ENCODE data around the gene IL15.
"Not testable (repeated sequence)": the region's sequence is repeated elsewhere in the genome, so short reads cannot be mapped to it uniquely, and the experiment has no call there.

The IL15 gene, protein sequence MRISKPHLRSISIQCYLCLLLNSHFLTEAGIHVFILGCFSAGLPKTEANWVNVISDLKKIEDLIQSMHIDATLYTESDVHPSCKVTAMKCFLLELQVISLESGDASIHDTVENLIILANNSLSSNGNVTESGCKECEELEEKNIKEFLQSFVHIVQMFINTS

GRCh38 chr4:141636082-141636770 lies at the start of gene IL15:
IL15 (plus strand) TSS chr4:141636583; CDS start chr4:141719465, 82,882 bp downstream.
- Histone ChIP-seq H3K4me3 (ENCODE audit: low read length) (peak within 1 kb of the TSS; percentile 93), H3K27me3 (ENCODE audit: control insufficient read depth, insufficient read depth, low read length) (no peaks in the 10 kb centered on the region), H3K4me1 (ENCODE audit: control insufficient read depth, insufficient read depth, low read length) (no peaks in the 10 kb centered on the region), H3K9ac (ENCODE audit: low read length) (peak within 1 kb of the TSS; percentile 32), H3K36me3 (ENCODE audit: control insufficient read depth, insufficient read depth, low read length) (no peaks in the 10 kb centered on the region), H3K27ac (ENCODE audit: low read depth, low read length) (peak within 1 kb of the TSS; percentile 86)

- H3K4me1 ChIP-seq (ENCODE audit: control insufficient read depth, insufficient read depth, low read length): no peaks in the 10 kb centered on the region
- H3K9ac ChIP-seq (ENCODE audit: low read length): no peak overlapping the region
- no peak overlapping the region for H3K4me3 ChIP-seq (ENCODE audit: low read length)
- H3K27me3 ChIP-seq (ENCODE audit: control insufficient read depth, insufficient read depth, low read length): no peaks in the 10 kb centered on the region
- H3K36me3 ChIP-seq (ENCODE audit: control insufficient read depth, insufficient read depth, low read length): no peaks in the 10 kb centered on the region
- no peak overlapping the region for H3K27ac ChIP-seq (ENCODE audit: low read depth, low read length)
These were observed 48.5 kb upstream of the IL15 start for GRCh38 chr4:141587897-141588296.

GRCh38 chr4:141595531-141595930 lies 40.9 kb upstream of the IL15 start:
- no peak overlapping the region for H3K27ac ChIP-seq (ENCODE audit: low read depth, low read length)
- no peak overlapping the region for H3K9ac ChIP-seq (ENCODE audit: low read length)
- no peaks in the 10 kb centered on the region for H3K27me3 ChIP-seq (ENCODE audit: control insufficient read depth, insufficient read depth, low read length)
- H3K4me1 ChIP-seq (ENCODE audit: control insufficient read depth, insufficient read depth, low read length): no peaks in the 10 kb centered on the region
- no peak overlapping the region for H3K4me3 ChIP-seq (ENCODE audit: low read length)
- no peaks in the 10 kb centered on the region for H3K36me3 ChIP-seq (ENCODE audit: control insufficient read depth, insufficient read depth, low read length)

- H3K27me3 ChIP-seq (ENCODE audit: control insufficient read depth, insufficient read depth, low read length): no peaks in the 10 kb centered on the region
- H3K27ac ChIP-seq (ENCODE audit: low read depth, low read length): no peak overlapping the region
- H3K4me1 ChIP-seq (ENCODE audit: control insufficient read depth, insufficient read depth, low read length): no peaks in the 10 kb centered on the region
- no peak overlapping the region for H3K4me3 ChIP-seq (ENCODE audit: low read length)
- no peaks in the 10 kb centered on the region for H3K36me3 ChIP-seq (ENCODE audit: control insufficient read depth, insufficient read depth, low read length)
- H3K9ac ChIP-seq (ENCODE audit: low read length): no peak overlapping the region
These were observed 36.5 kb upstream of the IL15 start for GRCh38 chr4:141599853-141600252.

DNA sequence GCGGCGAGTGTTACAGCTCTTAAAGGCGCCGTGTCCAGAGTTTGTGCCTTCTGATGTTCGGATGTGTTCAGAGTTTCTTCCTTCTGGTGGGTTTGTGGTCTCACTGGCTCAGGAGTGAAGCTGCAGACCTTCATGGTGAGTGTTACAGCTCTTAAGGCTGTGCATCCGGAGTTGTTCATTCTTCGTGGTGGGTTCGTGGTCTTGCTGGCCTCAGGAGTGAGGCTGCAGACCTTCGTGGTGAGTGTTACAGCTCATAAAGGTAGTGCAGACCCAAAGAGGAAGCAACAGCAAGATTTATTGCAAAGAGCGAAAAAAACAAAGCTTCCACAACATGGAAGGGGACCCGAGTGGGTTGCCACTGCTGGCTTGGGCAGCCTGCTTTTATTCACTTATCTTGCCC lies 31.7 kb upstream of the IL15 start:
- not testable (repeated sequence) for H3K27me3 ChIP-seq (ENCODE audit: control insufficient read depth, insufficient read depth, low read length); H3K9ac ChIP-seq (ENCODE audit: low read length); H3K4me1 ChIP-seq (ENCODE audit: control insufficient read depth, insufficient read depth, low read length); H3K36me3 ChIP-seq (ENCODE audit: control insufficient read depth, insufficient read depth, low read length); H3K27ac ChIP-seq (ENCODE audit: low read depth, low read length); H3K4me3 ChIP-seq (ENCODE audit: low read length)

- Histone ChIP-seq H3K36me3 (ENCODE audit: control insufficient read depth, insufficient read depth, low read length) (no peaks in the 10 kb centered on the region), H3K4me1 (ENCODE audit: control insufficient read depth, insufficient read depth, low read length) (no peaks in the 10 kb centered on the region), H3K9ac (ENCODE audit: low read length) (no peak overlapping the region), H3K27me3 (ENCODE audit: control insufficient read depth, insufficient read depth, low read length) (no peaks in the 10 kb centered on the region), H3K4me3 (ENCODE audit: low read length) (no peak overlapping the region), H3K27ac (ENCODE audit: low read depth, low read length) (no peak overlapping the region)
These were observed 30.9 kb upstream of the IL15 start for GRCh38 chr4:141605425-141605856.

DNA sequence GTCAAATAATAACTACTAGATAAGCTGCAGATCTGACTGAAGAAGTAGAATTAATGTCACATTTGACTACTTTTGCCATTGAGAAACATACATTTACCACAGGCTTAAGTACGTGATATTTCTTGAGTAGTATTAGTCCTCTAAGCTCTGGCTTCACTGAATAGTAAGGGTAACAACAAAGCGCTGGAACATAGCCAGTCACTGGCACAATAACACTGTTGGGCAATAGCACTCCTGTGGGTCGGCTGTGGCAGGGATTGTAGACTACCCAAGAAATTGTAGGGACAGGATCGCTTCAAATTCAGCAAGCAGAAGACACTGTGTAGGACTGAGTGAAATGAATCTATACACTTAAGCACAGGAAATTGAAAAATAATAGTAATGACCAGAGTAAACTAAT lies 27.1 kb upstream of the IL15 start:
- H3K9ac ChIP-seq (ENCODE audit: low read length): no peak overlapping the region
- H3K27me3 ChIP-seq (ENCODE audit: control insufficient read depth, insufficient read depth, low read length): no peaks in the 10 kb centered on the region
- no peak overlapping the region for H3K4me3 ChIP-seq (ENCODE audit: low read length)
- no peaks in the 10 kb centered on the region for H3K4me1 ChIP-seq (ENCODE audit: control insufficient read depth, insufficient read depth, low read length)
- no peaks in the 10 kb centered on the region for H3K36me3 ChIP-seq (ENCODE audit: control insufficient read depth, insufficient read depth, low read length)
- H3K27ac ChIP-seq (ENCODE audit: low read depth, low read length): no peak overlapping the region

GRCh38 chr4:141610365-141610764 lies 26.0 kb upstream of the IL15 start:
- Histone ChIP-seq H3K27me3 (ENCODE audit: control insufficient read depth, insufficient read depth, low read length) (no peaks in the 10 kb centered on the region), H3K36me3 (ENCODE audit: control insufficient read depth, insufficient read depth, low read length) (no peaks in the 10 kb centered on the region), H3K4me3 (ENCODE audit: low read length) (no peak overlapping the region), H3K27ac (ENCODE audit: low read depth, low read length) (no peak overlapping the region), H3K4me1 (ENCODE audit: control insufficient read depth, insufficient read depth, low read length) (no peaks in the 10 kb centered on the region), H3K9ac (ENCODE audit: low read length) (no peak overlapping the region)

DNA sequence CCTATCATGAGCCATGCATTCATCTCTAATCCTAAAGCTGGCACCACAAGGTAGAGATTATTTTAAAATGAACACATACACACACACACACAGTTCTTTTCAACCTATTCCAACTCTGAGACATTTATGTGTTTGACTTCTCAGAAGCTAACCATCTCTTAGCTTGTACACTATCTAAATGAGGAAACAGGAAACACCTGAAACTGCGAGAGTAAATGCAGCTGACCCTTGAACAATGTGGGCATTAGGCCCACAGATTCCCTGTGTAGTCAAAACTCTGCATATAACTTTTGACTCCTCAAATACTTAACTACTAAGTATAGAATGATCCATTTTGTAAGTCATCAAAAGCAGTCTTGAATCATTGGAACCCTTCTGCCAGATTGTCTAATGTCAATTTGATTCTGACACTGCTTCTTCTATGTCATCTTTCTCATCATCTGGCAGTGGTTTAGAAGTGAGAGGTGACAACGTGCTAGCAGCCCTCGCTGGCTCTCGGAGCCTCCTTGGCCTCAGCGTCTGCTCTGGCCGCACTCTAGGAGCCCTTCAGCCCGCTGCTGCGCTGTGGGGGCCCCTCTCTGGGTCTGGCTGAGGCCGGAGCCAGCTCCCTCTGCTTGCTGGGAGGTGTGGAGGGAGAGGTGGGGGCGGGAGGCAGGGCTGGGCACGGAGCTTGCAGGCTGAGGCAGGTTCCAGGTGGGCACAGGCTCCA lies 21.4 kb upstream of the IL15 start:
- Histone ChIP-seq H3K27me3 (ENCODE audit: control insufficient read depth, insufficient read depth, low read length) (no peaks in the 10 kb centered on the region), H3K27ac (ENCODE audit: low read depth, low read length) (no peak overlapping the region), H3K4me1 (ENCODE audit: control insufficient read depth, insufficient read depth, low read length) (no peaks in the 10 kb centered on the region), H3K9ac (ENCODE audit: low read length) (no peak overlapping the region), H3K4me3 (ENCODE audit: low read length) (no peak overlapping the region), H3K36me3 (ENCODE audit: control insufficient read depth, insufficient read depth, low read length) (no peaks in the 10 kb centered on the region)

DNA sequence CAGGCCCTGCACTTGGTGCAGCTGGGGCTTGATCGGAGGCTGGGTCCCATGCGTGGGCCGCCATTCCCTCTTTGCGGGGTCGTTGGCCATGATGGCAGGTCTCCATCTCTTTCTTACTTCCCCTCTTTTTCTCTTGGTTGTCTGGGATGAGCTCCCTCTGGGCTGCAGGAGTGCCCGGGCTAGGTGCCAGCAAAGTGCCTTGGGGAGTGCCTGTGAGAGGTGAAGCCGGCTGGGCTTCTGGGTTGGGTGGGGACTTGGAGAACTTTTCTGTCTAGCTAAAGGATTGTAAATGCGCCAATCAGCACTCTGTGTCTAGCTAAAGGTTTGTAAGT lies 20.8 kb upstream of the IL15 start:
- not testable (repeated sequence) for H3K27ac ChIP-seq (ENCODE audit: low read depth, low read length); H3K27me3 ChIP-seq (ENCODE audit: control insufficient read depth, insufficient read depth, low read length); H3K9ac ChIP-seq (ENCODE audit: low read length); H3K36me3 ChIP-seq (ENCODE audit: control insufficient read depth, insufficient read depth, low read length); H3K4me1 ChIP-seq (ENCODE audit: control insufficient read depth, insufficient read depth, low read length); H3K4me3 ChIP-seq (ENCODE audit: low read length)

GRCh38 chr4:141620715-141621114 lies 15.7 kb upstream of the IL15 start:
- Histone ChIP-seq H3K4me1 (ENCODE audit: control insufficient read depth, insufficient read depth, low read length) (no peaks in the 10 kb centered on the region), H3K4me3 (ENCODE audit: low read length) (no peak overlapping the region), H3K27me3 (ENCODE audit: control insufficient read depth, insufficient read depth, low read length) (no peaks in the 10 kb centered on the region), H3K9ac (ENCODE audit: low read length) (no peak overlapping the region), H3K27ac (ENCODE audit: low read depth, low read length) (no peak overlapping the region), H3K36me3 (ENCODE audit: control insufficient read depth, insufficient read depth, low read length) (no peaks in the 10 kb centered on the region)

GRCh38 chr4:141625023-141625422 lies 11.4 kb upstream of the IL15 start:
- Histone ChIP-seq H3K9ac (ENCODE audit: low read length) (no peak overlapping the region), H3K4me3 (ENCODE audit: low read length) (no peak overlapping the region), H3K27ac (ENCODE audit: low read depth, low read length) (no peak overlapping the region), H3K36me3 (ENCODE audit: control insufficient read depth, insufficient read depth, low read length) (no peaks in the 10 kb centered on the region), H3K27me3 (ENCODE audit: control insufficient read depth, insufficient read depth, low read length) (no peaks in the 10 kb centered on the region), H3K4me1 (ENCODE audit: control insufficient read depth, insufficient read depth, low read length) (no peaks in the 10 kb centered on the region)

- Histone ChIP-seq H3K27me3 (ENCODE audit: control insufficient read depth, insufficient read depth, low read length) (no peaks in the 10 kb centered on the region), H3K9ac (ENCODE audit: low read length) (no peak overlapping the region), H3K4me1 (ENCODE audit: control insufficient read depth, insufficient read depth, low read length) (no peaks in the 10 kb centered on the region), H3K4me3 (ENCODE audit: low read length) (no peak overlapping the region), H3K36me3 (ENCODE audit: control insufficient read depth, insufficient read depth, low read length) (no peaks in the 10 kb centered on the region), H3K27ac (ENCODE audit: low read depth, low read length) (no peak overlapping the region)
These were observed 5.5 kb upstream of the IL15 start for GRCh38 chr4:141630854-141631253.

Measured in rectal smooth muscle tissue (tissue), 1 donor.